Stimulated activated CD4-positive, alpha-beta T cell treated with anti-CD3 and anti-CD28 coated beads, Interleukin-4, amount 100 ng/mL, for 1 hour (primary cell): ENCODE measurements around the gene TBXA2R.
"Not testable (repeated sequence)": the region's sequence is repeated elsewhere in the genome, so short reads cannot be mapped to it uniquely, and the experiment has no call there.

Experiments used
- DNase-seq: peaks from one replicate; pipeline ENCODE4 v3.0.0-alpha.2; 2020

The TBXA2R gene

DNA sequence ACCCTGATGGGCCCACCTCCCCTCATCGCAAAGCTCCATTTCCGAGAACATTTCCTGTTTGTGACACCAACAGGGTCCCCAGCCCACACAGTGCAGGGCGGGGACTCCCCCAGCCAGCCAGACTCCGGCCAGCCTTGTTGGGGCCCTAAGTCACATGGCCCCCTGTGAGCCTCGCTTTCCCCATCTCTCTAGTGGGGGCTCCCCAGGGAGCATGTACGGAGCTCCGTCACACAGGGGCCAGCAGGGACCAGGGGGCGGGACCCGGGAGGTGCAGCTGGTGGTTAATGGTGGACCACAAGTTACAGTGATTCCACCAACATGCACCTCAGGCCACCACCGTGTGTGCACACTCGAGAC, 1.7 kb downstream of the TBXA2R start:
- DNase-seq, result no peak

DNA sequence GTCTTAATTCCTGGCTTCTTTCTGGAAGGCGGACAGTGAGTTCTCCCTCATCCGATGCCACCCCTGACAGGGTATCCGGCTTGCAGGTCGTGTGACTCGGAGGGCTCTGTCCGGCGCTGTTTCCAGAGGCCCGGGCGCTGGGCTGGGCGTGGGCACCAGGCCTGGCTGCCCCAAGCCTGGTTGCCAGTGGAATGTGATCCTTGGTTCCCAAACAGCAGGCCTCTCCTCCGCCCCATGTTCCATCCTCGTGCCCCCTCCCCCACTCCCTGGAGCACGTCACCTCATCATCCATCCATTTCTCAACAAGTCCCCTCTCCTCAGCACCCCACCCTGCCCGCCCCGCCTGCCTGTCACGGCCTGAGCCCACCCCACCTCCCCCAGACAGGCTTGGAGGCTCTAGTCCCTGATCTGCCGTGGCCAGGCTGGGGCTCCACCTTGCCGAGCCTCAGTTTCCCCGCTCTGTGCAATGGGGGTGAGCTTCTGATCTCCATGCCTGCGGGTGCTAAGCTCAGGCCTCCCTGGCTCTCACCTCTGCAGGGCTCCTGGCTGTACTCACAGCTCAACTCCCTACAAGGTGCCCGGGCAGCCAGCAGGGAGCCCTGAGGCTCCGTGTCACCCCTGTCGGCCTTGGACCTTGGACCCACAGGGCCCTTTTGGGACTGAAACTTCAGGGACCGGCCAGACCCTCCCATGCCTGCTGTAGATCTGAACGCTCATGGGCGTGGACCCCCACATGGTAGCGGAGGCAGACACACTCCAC, 2.3 kb downstream of the TBXA2R start:
- DNase-seq, result no peak

DNA sequence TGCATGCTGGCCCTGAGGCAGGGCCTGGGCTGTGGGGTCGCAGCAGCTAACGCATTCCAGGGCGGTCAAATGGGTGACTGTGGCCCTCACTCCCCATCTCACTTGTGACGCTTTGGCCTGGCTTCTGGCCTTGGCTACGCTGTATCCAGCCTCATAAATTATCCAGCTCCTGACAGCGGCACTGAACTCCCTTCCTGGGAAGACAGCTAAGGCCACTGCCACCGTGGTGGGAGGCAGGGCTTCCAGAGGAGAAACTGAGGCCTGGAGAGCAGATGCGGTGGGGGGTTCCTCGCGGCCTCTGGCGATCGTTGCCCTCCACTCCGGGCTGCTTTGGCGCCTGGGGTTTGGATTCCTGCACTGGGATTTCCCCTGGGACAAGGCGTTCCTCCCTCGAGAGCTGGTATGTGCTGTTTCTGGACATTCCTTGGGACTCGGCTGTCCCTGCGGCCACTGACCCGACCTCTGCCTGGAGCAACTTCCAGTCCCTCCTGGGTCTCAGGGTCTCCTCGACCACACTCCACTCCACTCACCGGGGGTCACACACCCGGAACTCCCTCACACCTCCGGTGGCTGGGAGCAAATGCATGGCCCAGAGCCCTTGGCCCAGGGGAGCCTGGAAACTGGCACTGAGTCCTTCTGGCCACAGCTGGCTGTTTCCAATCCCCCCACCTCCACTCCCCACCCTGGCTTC, 3.4 kb downstream of the TBXA2R start:
- DNase-seq, result no peak

DNA sequence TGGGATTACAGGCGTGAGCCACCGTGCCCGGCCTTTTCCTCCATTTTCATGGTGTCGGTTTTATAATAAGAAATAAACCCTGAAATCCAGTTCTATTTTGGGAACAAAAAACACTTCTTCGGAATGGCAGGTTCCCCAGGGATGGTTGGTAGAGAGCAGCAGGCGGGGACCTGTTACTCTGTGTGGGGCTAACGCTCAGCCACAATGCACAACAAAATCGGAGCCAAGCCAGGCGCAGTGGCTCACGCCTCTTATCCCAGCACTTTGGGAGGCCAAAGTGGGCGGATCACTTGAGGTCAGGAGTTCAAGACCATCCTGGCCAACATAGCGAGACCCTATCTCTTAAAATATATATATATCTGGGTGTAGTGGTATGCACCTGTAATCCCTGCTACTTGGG, 5.7 kb downstream of the TBXA2R start:
- DNase-seq, result no peak

DNA sequence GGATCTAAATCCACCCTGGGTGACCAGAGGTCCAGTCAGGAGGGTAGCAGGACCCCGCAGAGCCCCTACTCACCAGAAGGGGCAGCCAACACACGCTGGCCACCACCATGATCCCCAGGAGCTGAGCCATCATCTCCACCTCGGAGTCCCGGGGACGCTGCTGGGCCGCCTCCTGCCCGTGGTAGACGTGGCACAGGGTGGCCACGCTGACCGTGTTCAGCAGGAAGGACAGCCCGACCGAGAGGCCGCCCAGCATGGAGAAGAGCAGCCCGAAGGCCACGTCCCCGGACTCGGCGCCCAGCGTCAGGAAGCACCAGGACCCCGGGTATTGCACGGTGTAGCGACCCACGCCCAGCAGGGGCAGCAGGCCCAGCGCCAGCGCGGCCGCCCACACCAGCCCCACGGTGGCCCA, 6.9 kb downstream of the TBXA2R start:
- DNase-seq, result no peak

DNA sequence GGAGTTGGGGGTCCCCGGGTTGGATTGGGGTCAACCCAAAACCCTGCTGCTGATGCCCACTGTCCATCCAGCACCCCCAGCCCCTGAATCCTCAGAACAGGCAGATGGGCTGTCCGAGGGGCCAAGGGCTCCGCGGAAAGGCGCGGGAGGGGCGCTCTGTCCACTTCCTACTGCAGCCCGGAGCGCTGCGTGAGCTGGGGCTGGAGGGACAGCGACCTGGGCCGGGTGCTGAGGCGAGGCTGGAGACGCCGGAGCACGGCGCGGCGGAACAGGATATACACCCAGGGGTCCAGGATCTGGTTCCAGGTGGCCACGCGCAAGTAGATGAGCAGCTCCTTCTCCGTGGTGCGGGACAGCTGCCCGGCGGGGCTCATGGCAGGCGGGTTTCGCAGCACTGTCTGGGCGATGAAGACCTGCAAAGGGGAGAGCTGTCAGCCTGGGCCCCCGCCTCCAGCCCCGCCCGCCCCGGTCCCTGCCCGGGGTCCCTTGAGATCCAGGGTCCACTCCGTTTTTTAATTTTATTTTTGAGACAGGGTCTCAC, 11.1 kb downstream of the TBXA2R start:
- DNase-seq, result no peak

DNA sequence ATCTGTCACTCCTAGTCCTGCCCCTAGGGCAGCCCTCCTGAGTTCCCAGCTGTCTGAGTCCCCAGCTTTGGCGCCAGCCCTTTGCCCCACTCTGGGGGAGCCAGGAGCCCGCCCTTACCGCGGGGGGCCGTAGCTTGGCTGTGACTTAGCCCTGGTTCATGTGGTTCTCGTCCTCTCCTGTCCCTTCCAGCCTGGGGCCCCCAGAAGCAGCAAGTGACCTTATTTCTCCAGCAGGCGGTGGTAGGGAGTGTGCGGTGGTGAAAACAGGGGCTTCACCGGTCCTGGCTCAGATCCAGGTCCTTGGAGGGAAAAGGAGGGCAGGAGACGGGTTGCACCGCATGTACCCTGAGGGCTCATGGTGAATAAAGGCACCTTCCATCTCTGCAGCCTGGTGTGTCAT, 13.5 kb downstream of the TBXA2R start:
- no peak for DNase-seq

DNA sequence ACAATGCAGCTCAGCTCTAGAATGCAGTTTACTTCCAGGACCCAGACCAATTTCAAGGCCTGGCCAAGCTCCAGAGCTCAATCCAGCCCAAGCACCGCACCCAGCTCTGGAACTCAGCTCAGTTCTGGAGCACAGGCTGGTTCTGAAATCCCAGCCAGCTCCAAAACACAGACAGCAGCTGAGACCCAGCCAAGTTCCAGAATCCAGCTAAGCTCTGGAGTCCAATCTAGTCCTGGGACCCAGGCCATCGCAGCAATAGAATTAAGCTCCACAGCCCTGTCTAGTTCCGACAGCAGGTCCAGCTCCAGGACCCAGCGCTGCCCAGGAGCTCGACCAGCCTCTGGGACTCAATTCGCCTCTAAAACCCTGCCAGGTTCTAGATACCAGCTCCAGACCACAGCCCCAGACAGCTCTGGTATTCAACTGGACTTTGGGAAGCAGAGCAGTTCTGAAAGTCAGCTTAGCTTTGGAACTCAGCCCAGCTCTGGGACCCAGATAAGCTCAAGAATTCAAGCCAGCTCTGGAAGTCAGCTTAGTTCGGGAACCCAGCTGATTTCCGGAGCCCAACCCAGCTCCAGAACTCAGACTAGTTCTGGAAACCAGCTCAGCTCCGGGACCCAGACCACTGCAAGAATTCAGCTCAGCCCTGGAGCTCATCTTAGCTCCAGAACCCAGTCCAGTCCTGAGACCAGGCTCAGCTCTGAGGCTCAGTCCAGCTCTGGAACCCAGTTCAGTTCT, 14.6 kb downstream of the TBXA2R start:
- no peak for DNase-seq

DNA sequence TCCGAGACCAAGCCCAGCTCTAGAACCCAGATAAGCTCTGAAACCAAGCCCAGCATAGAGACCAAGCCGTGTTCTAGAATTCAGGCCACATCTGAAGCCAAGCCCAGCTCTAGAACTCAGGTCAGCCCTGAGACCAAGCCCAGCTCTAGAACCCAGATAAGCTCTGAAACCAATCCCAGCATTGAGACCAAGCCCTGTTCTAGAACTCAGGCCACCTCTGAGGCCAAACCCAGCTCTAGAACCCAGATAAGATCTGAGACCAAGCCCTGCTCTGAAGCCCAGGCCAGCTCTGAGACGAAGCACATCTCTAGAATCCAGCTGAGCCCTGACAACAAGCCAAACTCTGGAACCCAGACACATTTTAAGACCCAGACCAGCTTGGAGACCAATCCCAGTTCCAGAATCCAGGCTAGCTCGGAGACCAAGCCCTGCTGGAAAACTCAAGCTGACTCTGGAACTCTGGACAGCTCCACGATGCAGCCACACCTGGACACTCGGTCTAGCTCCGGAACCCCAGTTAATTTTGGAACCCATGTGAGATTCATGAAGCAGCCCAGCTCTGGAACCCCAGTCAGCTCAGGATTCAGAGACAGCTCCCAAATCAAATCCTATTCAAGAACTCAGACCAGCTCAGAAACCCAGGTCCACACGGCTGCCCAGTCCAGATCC, 15.6 kb downstream of the TBXA2R start:
- no peak for DNase-seq

DNA sequence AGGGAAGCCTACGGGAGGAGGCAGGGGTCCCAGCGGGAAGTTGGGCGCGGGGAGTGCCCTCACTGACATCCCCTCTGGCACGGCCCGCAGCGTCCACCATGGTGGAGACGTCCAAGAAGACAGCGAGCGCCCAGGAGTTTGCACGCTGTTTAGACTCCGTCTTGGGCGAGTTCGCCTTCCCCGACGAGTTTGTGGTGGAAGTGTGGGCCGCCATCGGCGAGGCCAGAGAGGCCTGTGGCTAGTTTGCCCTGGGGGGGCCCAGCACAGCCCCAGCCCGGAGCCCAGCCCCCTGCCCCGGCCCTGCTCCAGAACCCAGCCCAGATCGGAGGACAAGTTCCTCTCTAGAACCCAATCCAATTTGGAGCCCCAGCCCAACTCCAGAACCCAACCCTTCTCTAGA, 16.7 kb downstream of the TBXA2R start:
- DNase-seq, result no peak

DNA sequence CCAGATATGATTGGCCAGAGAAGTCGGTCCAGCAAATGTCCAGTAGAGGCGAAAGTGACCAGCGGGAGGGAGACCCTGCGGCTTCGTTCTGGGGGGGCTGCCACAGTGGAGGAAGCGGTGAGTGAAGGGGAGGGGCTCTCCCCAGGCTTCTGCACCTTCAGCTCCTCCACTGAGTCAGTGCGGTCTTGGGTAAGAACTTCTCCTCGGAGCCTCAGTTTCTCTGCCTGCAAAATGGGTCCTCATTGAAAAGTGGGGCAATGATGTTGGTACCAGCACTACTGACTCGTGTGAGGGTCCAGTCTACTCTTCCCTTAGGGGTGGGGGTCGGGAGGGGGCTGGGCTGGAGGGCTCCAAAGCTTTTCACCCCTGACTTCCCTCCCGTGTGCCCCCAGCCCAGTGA, 17.2 kb downstream of the TBXA2R start:
- no peak for DNase-seq

DNA sequence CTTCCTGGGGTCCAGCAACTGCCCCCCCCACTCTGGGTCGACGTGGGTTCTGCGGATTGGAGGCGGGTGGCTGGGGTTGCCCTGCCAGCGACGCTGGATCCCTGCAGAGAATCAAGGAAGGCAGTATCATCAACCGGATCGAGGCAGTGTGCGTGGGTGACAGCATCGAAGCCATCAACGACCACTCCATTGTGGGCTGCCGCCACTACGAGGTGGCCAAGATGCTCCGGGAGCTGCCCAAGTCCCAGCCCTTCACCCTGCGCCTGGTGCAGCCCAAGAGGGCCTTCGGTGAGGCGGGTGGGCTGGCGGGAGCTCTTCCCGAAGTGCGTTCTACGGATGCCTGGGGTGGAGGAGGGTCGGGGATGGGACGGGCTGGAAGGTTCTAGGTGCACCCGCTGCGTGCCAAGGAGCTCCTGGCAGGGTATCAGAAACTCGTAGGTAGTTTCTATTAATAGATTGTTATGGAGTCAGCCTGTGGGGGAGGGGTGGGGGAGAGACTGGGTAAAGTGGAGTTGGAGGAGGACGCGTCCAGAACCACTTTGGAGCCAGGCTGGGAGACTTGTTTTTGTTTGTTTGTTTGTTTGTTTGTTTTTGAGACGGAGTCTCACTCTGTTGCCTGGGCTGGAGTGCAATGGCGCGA, 19.8 kb downstream of the TBXA2R start:
- DNase-seq, result no peak

DNA sequence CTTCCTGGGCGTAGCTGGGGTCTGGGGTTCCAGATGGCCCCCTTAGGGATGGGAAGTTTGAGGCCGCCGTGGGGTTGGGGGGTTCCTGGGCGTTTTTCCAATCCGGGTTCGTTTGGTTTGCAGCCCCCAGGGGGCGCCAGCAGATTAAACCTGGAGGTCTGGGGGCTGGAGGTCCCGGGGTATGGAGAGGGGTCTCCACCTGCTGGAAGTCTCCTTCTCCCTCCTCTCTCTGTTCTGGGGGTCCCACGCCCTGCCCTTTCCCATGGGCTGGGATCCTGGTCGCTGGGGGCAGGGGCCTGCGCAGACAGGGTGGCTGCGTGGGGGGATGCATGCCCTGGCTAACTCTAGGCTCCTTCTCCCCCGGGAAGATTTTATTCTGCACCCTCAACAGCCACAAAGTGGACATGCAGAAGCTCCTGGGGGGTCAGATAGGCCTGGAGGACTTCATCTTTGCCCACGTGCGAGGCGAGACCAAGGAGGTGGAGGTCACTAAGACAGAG, 20.5 kb downstream of the TBXA2R start:
- peak; percentile 56 for DNase-seq

DNA sequence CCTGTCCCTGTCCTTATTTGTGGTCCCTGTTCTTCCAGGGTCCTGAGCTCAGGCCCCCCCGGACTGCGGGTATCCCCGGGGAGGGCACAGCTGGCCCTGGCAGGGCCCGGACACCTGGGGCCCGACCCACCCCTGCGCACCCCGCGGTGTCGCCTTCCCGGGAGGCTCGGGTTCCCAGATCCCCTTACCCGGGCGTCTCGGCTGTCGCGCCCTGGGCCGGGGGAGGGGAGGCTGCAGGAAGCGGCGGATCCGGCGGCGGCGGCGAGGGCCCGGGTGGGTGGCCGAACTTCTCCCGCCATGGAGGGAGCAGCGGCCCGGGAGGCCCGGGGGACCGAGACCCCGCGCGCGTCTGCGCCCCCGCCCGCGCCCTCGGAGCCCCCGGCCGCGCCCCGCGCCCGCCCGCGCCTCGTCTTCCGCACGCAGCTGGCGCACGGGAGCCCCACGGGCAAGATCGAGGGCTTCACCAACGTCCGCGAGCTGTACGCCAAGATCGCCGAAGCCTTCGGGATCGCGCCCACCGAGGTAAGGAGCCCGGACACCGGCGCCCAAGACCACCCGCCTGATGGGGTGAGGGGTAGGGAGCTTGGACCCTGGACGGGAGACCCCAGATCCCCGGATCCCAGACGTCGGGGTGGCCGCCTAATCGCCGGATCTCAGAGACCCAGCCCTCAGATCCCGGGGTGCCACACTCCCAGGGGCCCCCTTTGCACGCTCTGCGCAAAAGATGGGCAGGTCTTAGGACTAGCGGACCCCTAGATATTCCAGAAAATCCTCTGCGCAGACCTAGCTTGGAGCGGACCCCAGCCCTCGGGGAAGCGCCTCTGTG, 21.2 kb downstream of the TBXA2R start, which contains the start of gene GIPC3:
Gene GIPC3 (plus strand): TSS at position 178 of the 826 bp plus-strand sequence. CDS start 120 bp downstream, at position 298.
- DNase-seq, result no peak

DNA sequence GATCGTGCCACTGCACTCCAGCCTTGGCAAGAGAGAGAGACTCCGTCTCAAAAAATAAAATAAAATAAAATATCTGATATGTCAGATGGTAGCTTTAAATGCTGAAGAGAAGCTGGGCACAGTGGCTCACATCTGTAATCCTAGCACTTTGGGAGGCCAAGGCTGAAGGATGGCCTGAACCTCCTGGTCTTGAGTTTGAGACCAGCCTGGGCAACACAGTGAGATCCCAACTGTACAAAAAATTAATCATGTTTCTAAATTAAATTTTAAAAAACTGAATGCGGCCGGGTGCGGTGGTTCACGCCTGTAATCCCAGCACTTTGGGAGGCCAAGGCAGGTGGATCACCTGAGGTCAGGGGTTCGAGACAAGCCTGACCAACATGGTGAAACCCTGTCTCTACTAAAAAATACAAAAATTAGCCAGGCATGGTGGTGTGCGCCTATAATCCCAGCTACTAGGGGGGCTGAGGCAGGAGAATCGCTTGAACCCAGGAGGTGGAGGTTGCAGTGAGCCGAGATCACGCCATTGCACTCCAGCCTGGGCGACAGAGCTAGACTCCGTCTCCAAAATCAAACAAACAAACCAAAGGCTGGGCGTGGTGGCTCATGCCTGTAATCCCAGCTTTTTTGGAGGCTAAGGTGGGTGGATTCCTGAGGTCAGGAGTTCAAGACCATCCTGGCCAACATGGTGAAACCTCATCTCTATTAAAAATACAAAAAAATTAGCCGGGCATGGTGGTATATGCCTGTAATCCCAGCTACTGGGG, 22.5 kb downstream of the TBXA2R start:
- DNase-seq, result not testable (repeated sequence)

DNA sequence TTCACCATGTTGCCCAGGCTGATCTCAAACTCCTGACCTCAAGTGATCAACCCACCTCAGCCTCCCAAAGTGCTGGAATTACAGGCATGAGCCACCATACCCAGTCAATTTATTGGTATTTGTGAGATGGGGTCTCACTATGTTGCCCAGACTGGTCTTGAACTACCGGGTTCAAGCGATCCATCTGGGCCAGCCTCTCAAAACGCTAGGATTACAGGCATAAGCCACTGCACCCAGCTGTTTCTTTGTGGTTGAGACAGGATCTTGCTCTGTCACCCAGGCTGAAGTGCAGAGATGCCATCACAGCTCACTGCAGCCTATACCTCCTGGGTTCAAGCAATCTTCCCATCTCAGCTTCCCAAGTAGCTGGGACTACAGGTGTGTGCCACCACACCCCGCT, 24.9 kb downstream of the TBXA2R start:
- not testable (repeated sequence) for DNase-seq

DNA sequence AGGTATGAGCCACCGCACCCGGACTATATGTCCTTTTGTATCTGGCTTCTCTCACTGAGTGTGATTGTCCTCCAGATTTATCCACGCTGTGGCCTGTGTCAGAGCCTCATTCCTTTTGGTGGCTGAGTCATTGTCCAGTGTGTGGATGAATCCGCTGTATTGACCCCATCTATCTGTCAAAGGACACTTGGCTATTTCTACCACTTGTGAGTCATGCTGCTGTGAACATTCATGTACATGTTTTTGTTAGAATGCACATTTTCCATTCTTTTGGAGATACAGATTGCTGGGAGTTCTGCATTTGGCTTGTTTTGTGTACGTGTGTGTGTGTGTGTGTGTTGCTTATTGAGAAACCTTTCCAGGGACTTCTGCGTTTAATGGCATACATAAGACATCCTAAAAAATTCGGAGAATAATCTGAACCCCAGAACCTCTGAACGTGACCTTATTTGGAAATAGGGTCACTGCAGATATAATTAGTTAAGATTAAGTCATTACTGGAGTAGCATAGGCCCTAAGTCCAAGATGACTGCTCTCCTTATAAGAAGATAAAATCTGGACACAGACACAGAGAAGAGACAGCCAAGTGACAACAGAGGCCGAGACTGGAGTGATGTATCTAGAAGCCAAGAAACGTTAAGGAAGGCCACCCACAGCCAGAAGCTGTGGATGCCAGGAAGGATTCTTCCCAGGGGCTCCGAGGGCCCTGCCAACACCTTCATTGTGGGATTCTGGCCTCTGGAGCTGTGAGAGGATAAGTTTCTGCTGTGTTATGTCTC, 26.3 kb downstream of the TBXA2R start:
- no peak for DNase-seq

DNA sequence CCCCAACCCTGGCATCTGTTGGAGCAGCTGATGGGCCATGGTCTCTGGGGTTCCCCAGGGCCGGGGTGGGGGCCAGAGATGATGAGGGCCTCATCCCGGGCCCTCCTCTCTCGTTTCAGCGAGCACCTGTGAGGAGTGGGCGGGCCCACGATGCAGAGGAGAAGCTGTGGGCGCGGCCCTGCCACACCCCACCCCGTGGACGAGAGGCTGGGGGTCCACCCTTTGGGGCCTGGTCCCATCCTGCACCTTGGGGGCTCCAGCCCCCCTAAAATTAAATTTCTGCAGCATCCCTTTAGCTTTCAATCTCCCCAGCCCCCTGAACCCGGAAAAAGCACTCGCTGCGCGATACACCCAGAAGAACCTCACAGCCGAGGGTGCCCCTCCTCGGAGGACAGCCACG, 28.3 kb downstream of the TBXA2R start:
- no peak for DNase-seq

DNA sequence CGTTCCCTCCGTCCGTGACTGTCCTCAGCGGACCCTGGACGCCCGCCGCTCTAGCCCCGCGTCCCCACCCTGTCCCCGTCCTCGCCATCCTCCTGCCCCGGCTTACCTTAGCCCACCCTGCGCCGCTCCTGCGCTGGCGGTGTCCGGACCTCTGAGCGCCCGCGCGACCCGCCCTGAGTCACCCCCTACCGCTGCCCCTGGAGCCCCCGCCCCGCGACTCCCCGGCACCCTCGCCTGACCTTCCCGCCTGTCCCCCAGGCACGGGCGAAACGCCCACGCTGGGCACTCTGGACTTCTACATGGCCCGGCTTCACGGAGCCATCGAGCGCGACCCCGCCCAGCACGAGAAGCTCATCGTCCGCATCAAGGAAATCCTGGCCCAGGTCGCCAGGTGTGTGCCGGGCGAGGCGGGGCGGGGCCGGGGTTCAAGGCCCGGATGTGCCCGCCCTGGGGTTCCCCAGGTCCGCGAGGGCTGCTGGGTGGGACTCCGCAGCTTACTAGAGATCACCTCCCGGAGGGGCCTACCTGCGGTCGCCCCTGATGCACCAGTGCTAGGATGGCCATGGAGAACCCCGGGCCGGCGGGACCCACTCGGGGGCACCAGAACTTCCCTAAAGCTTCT, 28.8 kb downstream of the TBXA2R start:
- no peak for DNase-seq
